ENCODE results near the gene NUP43.

Gene NUP43

GRCh38 chr6:149723262-149723661 is 23.1 kb downstream of the NUP43 start:
- TF ChIP-seq CTCF (IDR thresholded peaks at IDR 0.05) = no peak
- no peak for TF ChIP-seq ZFX (IDR thresholded peaks at IDR 0.05; ENCODE audit: borderline replicate concordance)
- H3K27ac ChIP-seq = no peak overlapping the region

DNA sequence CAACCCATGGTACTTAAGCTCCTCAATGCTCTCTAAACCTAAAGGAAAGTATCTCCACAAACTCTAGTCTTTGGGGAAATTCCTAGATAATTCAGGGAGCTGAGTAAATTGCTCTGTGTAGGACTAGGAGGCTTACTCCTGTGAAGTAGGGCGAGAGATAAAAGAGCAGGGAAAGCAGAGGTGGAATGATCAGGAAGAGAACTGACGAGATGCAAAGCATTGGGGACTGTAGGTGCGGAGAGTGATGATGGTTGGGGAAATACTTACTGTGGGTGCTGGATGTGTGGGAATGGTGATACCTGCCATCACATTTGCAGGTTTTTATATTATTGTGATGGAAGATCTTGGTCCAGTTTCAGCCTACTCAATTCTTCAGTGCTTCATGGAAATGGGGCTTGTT is 26.8 kb downstream of the NUP43 start:
- TF ChIP-seq ZFX (IDR thresholded peaks at IDR 0.05; ENCODE audit: borderline replicate concordance) (no peak), CTCF (IDR thresholded peaks at IDR 0.05) (no peak)
- H3K27ac ChIP-seq = peak overlapping the region; percentile 99

DNA sequence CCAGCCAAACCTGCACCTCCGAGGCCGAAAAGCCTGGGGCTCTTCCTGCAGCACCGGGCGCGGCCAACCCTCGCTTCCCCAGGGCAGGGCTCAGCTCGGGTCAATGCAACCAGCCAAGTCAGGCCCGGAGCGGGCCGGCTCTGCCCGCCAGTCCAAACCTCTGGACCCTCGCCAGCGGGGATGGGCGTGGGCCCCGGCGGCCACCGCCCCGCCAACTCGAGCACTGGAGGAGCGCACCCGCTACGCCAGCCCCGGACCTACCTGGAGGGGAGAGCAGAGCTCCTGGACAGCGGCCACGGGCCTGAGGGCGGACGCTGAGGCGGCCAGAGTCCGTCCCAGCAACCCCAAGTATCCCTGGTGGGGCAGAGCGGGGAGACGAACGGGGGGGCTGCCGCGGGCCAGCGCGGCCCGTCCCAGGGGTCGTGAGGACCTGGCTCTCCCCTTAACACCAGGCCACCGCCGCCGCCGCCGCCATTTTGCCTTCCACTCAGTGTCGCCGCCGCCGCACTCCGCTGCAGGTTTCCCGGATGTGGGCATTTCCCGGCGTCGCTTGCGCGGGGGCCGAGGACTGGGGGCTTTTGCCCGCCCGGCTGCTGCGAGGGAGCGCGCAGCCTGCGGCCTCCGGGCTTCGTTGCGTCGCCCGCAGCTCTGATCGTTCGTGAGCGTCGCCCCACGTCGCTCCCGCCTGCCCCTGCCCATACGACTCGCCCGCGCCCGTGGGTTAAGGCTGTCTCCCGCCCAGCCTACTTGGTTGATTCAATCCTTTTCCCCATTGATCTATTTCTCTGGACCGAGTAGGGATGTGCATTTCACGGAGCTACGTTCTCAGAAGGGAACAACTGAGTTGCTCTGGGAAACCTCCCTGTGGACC is 28.5 kb downstream of the NUP43 start, which contains the start of gene LATS1:
TSS of gene LATS1 (minus strand) at position 514 of the 871 bp plus-strand sequence. CDS start 15,975 bp downstream, outside the sequence.
- TF ChIP-seq CTCF (IDR thresholded peaks at IDR 0.05) (no peak), ZFX (IDR thresholded peaks at IDR 0.05; ENCODE audit: borderline replicate concordance) (no peak)
- peak within 1 kb of the TSS; percentile 99 for H3K27ac ChIP-seq

GRCh38 chr6:149717255-149717587 is 29.1 kb downstream of the NUP43 start:
- H3K27ac ChIP-seq = peak overlapping the region; percentile 99

DNA sequence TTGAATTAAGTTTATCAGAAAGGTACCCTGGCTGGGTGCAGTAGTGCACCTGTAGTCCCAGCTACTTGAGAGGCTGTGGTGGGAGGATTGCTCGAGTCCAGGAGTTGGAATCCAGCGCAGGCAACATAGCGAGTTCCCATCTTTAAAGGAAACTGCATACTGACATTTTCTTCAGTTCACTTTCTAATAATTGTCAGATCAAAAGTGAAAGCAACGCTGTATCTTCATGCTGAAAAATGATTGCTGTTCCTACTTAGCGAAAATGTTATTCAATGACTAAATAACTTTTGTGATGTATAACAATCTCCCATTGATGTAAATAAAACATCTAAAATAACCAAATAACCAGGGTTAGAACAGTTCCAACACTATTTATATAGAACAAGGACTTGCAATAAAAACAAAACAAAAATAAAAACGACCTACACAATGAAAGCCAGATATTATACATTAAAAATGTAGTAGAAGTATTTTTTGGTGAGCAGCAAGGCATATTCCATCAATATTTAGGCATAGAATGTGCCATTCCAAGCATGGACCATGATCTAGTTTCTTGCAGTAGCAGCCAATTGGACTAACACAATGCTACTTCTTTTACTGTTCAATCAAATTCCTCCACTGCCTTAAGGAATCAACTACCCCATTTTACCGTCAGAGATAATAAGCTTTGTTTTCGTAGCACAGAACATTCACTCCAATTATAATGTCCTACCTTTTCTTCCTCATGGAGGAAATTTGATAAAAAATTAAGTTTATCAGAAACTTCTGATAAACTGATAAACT is 30.0 kb downstream of the NUP43 start:
- peak overlapping the region; percentile 99 for H3K27ac ChIP-seq
- no peak for TF ChIP-seq ZFX (IDR thresholded peaks at IDR 0.05; ENCODE audit: borderline replicate concordance)

More at GRCh38 chr6:149717255-149717587, 29.1 kb downstream of the NUP43 start:
- TF ChIP-seq ZFX (IDR thresholded peaks at IDR 0.05; ENCODE audit: borderline replicate concordance) (no peak), CTCF (IDR thresholded peaks at IDR 0.05) (no peak)

GRCh38 chr6:149714442-149714841 is 31.9 kb downstream of the NUP43 start:
- TF ChIP-seq CTCF (IDR thresholded peaks at IDR 0.05) = no peak
- no peak for TF ChIP-seq ZFX (IDR thresholded peaks at IDR 0.05; ENCODE audit: borderline replicate concordance)
- no peak overlapping the region for H3K27ac ChIP-seq

GRCh38 chr6:149711711-149712110 is 34.6 kb downstream of the NUP43 start:
- no peak for TF ChIP-seq ZFX (IDR thresholded peaks at IDR 0.05; ENCODE audit: borderline replicate concordance)
- TF ChIP-seq CTCF (IDR thresholded peaks at IDR 0.05) = no peak

More at GRCh38 chr6:149711711-149712110, 34.6 kb downstream of the NUP43 start:
- H3K27ac ChIP-seq = no peak overlapping the region

All from 22Rv1 (cell line).